ENCODE results near the gene MSRB2. TPM values are rescaled to one million over a fixed set of nuclear protein-coding genes. Genes with fewer than 3 reads are reported as not detected.
A peak's percentile ranks its signal among the peaks of the same experiment; 100 is the strongest.

Gene MSRB2
- total RNA-seq, 1 experiment from 2014 or later = 9.6 TPM

DNA sequence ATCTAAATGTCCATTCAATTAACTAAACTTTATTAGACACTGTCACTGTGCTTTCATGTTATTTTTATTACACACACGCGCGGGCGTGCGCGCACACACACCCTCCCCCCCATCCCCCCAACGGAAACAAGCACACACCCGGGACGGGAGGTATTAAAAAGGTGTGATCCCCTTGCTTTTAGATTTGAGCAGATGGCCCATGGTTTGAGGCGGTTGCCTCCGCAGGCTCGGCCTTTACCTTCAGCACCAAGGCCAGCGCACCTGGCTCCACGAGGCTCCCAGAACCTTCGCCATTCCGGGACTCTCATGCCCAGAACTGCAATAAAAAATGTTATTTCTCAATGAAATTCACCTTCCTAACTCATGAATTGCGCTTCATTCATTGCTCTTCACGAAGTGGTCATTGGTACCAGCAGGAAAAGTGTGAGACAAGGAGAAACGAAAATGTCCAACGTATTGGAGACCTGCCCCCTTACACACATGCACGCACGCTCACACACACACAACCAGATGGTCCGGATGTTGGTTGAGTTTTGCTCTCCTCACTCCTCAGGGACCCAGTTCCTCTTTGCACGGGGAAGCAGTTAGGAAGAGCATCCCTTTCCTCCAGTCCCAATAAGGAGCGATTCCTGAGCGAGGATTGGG, 76.0 kb downstream of the MSRB2 start (continued):
- TF ChIP-seq GRHL2 (CRISPR knock-in tag; IDR thresholded peaks at IDR 0.05; ENCODE audit: insufficient replicate concordance, severe bottlenecking) (no peak), ZNF121 (CRISPR knock-in tag; IDR thresholded peaks at IDR 0.05) (no peak), FOXP1 (CRISPR knock-in tag; IDR thresholded peaks at IDR 0.05; ENCODE audit: borderline replicate concordance) (peak; percentile 78; the same call in 1 of the 2 replicates)

Other genes with a start within 250 kb of the MSRB2 start
- gene ARMC3, start 167.5 kb upstream of the MSRB2 start, total RNA-seq (2021) = 0.09 to 0.32 TPM (median 0.28 TPM) in 3 replicates
- 0.11 TPM in 1 of 3 replicates, not detected in the others for gene PTF1A, start 96.7 kb downstream of the MSRB2 start, total RNA-seq (2021)
- gene C10orf67, start 249.2 kb downstream of the MSRB2 start, total RNA-seq (2021) = 0.07 TPM in 1 of 3 replicates, not detected in the others

Data from WTC11 (cell line).